ENCODE results near the gene DMD. TPM values are rescaled to one million over a fixed set of nuclear protein-coding genes. Genes with fewer than 3 reads are reported as not detected.

The DMD gene
- total RNA-seq, 1 experiment from 2014 or later = 25.3 TPM

GRCh38 chrX:32948130-32948529 is 263.2 kb downstream of the DMD start:
- H3K79me2 ChIP-seq (ENCODE audit: low read depth) = no peaks in the 10 kb centered on the region
- H2AFZ ChIP-seq = no peak overlapping the region
- CTCF ChIA-PET = interaction anchor here (0.6 kb wide), 1 partner anchor 50 kb away, joined by 3 read pairs; no protein-coding TSS in a partner anchor
- no peak overlapping the region for H3K27ac ChIP-seq
- intact Hi-C loops (cut with micrococcal nuclease; ENCODE audit: unreplicated experiment) = no loop called here
- no peaks in the 10 kb centered on the region for H3K9me2 ChIP-seq (ENCODE audit: insufficient read depth)
- H3K36me3 ChIP-seq (ENCODE audit: low read depth) = no peaks in the 10 kb centered on the region
- no peak overlapping the region for H3K4me3 ChIP-seq
- no peaks in the 10 kb centered on the region for H3F3A ChIP-seq (ENCODE audit: insufficient read depth, low read depth)
- H3K9me3 ChIP-seq (ENCODE audit: insufficient read depth, low read depth) = no peaks in the 10 kb centered on the region
- no TSS peak for BruUV-seq (replicated peaks)
- POLR2A ChIA-PET (ENCODE audit: unreplicated experiment) = no interaction called here
- no peaks in the 10 kb centered on the region for H3K4me1 ChIP-seq (replicated peaks; ENCODE audit: insufficient read depth)
- TF ChIP-seq CTCF (conservative IDR thresholded peaks at IDR 0.05) (no peak), EZH2 (IDR thresholded peaks at IDR 0.05; ENCODE audit: low read depth) (no peak)
- H3K4me2 ChIP-seq = no peak overlapping the region
- DNase-seq = no peak
- H3K27me3 ChIP-seq (ENCODE audit: insufficient read depth, low read depth) = no peaks in the 10 kb centered on the region
- no peaks in the 10 kb centered on the region for H4K20me1 ChIP-seq (ENCODE audit: insufficient read depth)

- no peaks in the 10 kb centered on the region for H3K9me3 ChIP-seq (ENCODE audit: insufficient read depth, low read depth)
- no TSS peak for BruUV-seq (replicated peaks)
These were observed 274.3 kb downstream of the DMD start for GRCh38 chrX:32937043-32937442.

GRCh38 chrX:32933548-32933947 is 277.8 kb downstream of the DMD start:
- no TSS peak for BruUV-seq (replicated peaks)
- intact Hi-C loops (cut with micrococcal nuclease; ENCODE audit: unreplicated experiment) = no loop called here
- Histone ChIP-seq H3K4me3 (no peak overlapping the region), H3K4me1 (replicated peaks; ENCODE audit: insufficient read depth) (no peaks in the 10 kb centered on the region), H3K4me2 (no peak overlapping the region), H3K9me3 (ENCODE audit: insufficient read depth, low read depth) (no peaks in the 10 kb centered on the region), H3K27me3 (ENCODE audit: insufficient read depth, low read depth) (no peaks in the 10 kb centered on the region), H3K79me2 (ENCODE audit: low read depth) (no peaks in the 10 kb centered on the region), H3K9me2 (ENCODE audit: insufficient read depth) (no peaks in the 10 kb centered on the region), H4K20me1 (ENCODE audit: insufficient read depth) (no peaks in the 10 kb centered on the region), H3F3A (ENCODE audit: insufficient read depth, low read depth) (no peaks in the 10 kb centered on the region), H3K36me3 (ENCODE audit: low read depth) (no peaks in the 10 kb centered on the region), H3K27ac (no peak overlapping the region), H2AFZ (no peak overlapping the region)
- CTCF ChIA-PET = no interaction called here
- no peak for TF ChIP-seq CTCF (conservative IDR thresholded peaks at IDR 0.05)
- TF ChIP-seq EZH2 (IDR thresholded peaks at IDR 0.05; ENCODE audit: low read depth) = no peak
- POLR2A ChIA-PET (ENCODE audit: unreplicated experiment) = no interaction called here
- no peak for DNase-seq

More at GRCh38 chrX:32937043-32937442, 274.3 kb downstream of the DMD start:
- Histone ChIP-seq H2AFZ (no peak overlapping the region), H3F3A (ENCODE audit: insufficient read depth, low read depth) (no peaks in the 10 kb centered on the region), H3K4me2 (no peak overlapping the region), H4K20me1 (ENCODE audit: insufficient read depth) (no peaks in the 10 kb centered on the region), H3K27me3 (ENCODE audit: insufficient read depth, low read depth) (no peaks in the 10 kb centered on the region), H3K36me3 (ENCODE audit: low read depth) (no peaks in the 10 kb centered on the region), H3K4me3 (no peak overlapping the region), H3K27ac (no peak overlapping the region), H3K79me2 (ENCODE audit: low read depth) (no peaks in the 10 kb centered on the region), H3K4me1 (replicated peaks; ENCODE audit: insufficient read depth) (no peaks in the 10 kb centered on the region), H3K9me2 (ENCODE audit: insufficient read depth) (no peaks in the 10 kb centered on the region)
- ChIA-PET CTCF (no interaction called here), POLR2A (ENCODE audit: unreplicated experiment) (no interaction called here)
- intact Hi-C loops (cut with micrococcal nuclease; ENCODE audit: unreplicated experiment) = no loop called here
- no peak for TF ChIP-seq EZH2 (IDR thresholded peaks at IDR 0.05; ENCODE audit: low read depth)
- no peak for TF ChIP-seq CTCF (conservative IDR thresholded peaks at IDR 0.05)
- DNase-seq = no peak
